Posterior vena cava (tissue), 2 donors: ENCODE results near the gene HMCN2. TPM values are rescaled to one million over a fixed set of nuclear protein-coding genes. Genes with fewer than 3 reads are reported as not detected.

ENCODE experiments used
- DNase-seq: peaks from one replicate; pipeline ENCODE4 v3.0.0-alpha.2; 2020; ENCODE audit warnings: low spot score
- intact Hi-C, 2 donors: fragments of 100-400 bp; cut with DNase I; formaldehyde crosslinking; loops; one replicate each; pipeline versions ENCODE4 v1.14.1 to v1.14.2; 2022 to 2023
- total RNA-seq, 2 donors: library from RNA; stranded (reverse); fragmentation: NEBNext Ultra II Directional; extraction: Animal tissue kit (Norgen Biotek cat#: 25700); gene quantifications; one replicate each; pipeline ENCODE4 v1.2.1, GENCODE V29; 2021
- donor health status: DM: yes; HTN: yes; CAD: no.
- donor health status: DM: yes; HTN: yes; CAD: no.

HMCN2 gene
- total RNA-seq, 2 donors from 2014 or later, result 98.8 to 224 TPM

- peak; percentile 88 for DNase-seq
- intact Hi-C loops, result no loop called here
Observed at GRCh38 chr9:130443840-130444492, 178.4 kb downstream of the HMCN2 start.

GRCh38 chr9:130444565-130445221 is 179.1 kb downstream of the HMCN2 start, which contains the start of gene ASS1:
TSS of gene ASS1 (plus strand) at chr9:130444961. CDS start at chr9:130452229, 7,268 bp downstream.
- intact Hi-C loops, result no loop called here
- DNase-seq, result no peak

GRCh38 chr9:130445268-130445983 is 179.9 kb downstream of the HMCN2 start:
- peak; percentile 89 for DNase-seq
- intact Hi-C loops, result no loop called here

GRCh38 chr9:130446101-130446861 is 180.7 kb downstream of the HMCN2 start:
- intact Hi-C loops, result no loop called here
- peak; percentile 95 for DNase-seq

- no peak for DNase-seq
Observed at GRCh38 chr9:130447193-130447816, 181.7 kb downstream of the HMCN2 start.

GRCh38 chr9:130448035-130448624 is 182.6 kb downstream of the HMCN2 start:
- no peak for DNase-seq
- intact Hi-C loops, result no loop called here

More at GRCh38 chr9:130447193-130447816, 181.7 kb downstream of the HMCN2 start:
- intact Hi-C loops, result no loop called here

- no peak for DNase-seq
- intact Hi-C loops, result no loop called here
Observed at GRCh38 chr9:130448771-130449603, 183.4 kb downstream of the HMCN2 start.

GRCh38 chr9:130450344-130451003 is 184.9 kb downstream of the HMCN2 start:
- intact Hi-C loops, result no loop called here
- no peak for DNase-seq

- DNase-seq, result no peak
- intact Hi-C loops, result no loop called here
Observed at GRCh38 chr9:130451004-130451390, 185.4 kb downstream of the HMCN2 start.

- DNase-seq, result peak; percentile 96
Observed at GRCh38 chr9:130451509-130452388, 186.2 kb downstream of the HMCN2 start.

GRCh38 chr9:130452835-130453234 is 187.3 kb downstream of the HMCN2 start:
- intact Hi-C loops, result no loop called here
- no peak for DNase-seq

More at GRCh38 chr9:130451509-130452388, 186.2 kb downstream of the HMCN2 start:
- intact Hi-C loops, result no loop called here

GRCh38 chr9:130453487-130453886 is 187.9 kb downstream of the HMCN2 start:
- intact Hi-C loops, result no loop called here
- peak; percentile 86 for DNase-seq

GRCh38 chr9:130454096-130454811 is 188.7 kb downstream of the HMCN2 start:
- DNase-seq, result no peak
- intact Hi-C loops, result no loop called here

- no peak for DNase-seq
- intact Hi-C loops, result no loop called here
Observed at GRCh38 chr9:130454812-130455325, 189.3 kb downstream of the HMCN2 start.

GRCh38 chr9:130458027-130458803 is 192.7 kb downstream of the HMCN2 start:
- no peak for DNase-seq
- intact Hi-C loops, result no loop called here
